NCI-H69 (cell line): ENCODE measurements around the gene BABAM2.
"Not testable (repeated sequence)": the region's sequence is repeated elsewhere in the genome, so short reads cannot be mapped to it uniquely, and the experiment has no call there.

Experiments used
- DNase-seq: peaks from one replicate; lab custom pipeline; 2025; lab: John Stamatoyannopoulos, UW

Gene BABAM2

DNA sequence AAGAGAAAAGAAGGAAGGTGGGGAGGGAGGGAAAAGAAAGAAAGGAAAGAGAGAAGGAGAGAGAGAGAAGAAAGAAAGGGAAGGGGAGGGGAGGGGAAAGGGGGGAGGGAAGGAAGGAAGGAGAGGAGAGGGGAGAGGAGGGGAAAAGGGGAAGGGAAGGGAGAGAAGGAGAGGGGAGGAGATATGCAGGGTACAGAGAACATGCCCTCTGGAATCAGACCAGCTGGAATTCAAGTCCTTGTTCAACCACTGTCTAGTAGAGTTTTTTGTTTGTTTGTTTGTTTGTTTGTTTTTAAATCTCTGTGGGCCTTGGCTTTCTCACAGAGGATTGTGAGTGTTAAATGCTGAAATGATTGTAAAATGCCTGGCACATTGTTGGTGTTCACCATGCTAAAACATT is 424.4 kb downstream of the BABAM2 start:
- no peak for DNase-seq

DNA sequence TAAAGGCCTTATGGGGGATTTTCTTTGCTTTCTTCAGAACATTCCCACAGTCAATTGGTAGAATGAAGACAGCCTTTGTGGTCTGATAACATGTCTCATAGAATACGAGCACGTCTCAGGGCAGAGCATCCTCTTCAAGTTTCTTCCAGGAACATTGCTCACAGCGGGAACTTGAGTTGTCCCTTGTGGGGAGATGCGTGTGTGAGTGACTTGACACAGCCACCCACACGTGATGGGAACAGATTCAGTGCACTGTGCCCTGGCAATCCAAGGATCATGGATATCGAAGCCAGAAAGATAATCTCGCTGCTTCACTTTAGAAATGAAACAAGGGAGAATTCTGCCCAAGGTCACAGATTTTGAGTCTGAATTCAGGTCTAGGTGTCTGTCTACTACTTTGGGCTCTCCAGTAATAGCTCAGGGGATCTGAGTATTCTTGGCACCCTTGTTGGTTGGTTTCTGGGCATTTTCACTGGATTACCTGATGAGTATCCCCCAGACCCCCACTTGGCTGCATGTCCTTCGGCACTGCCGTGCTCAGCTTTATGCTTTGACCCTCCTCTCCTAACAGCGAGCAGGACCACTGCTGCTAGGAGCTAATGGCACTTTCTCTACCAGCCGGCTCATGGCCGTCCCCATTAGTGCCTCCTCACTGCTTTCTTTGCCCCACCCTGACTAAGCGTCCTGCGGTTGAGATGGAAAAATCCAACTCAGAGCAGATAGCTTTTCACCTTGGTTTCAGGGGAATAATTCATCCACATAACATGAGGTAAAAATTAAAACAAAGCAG is 426.2 kb downstream of the BABAM2 start:
- DNase-seq: no peak

DNA sequence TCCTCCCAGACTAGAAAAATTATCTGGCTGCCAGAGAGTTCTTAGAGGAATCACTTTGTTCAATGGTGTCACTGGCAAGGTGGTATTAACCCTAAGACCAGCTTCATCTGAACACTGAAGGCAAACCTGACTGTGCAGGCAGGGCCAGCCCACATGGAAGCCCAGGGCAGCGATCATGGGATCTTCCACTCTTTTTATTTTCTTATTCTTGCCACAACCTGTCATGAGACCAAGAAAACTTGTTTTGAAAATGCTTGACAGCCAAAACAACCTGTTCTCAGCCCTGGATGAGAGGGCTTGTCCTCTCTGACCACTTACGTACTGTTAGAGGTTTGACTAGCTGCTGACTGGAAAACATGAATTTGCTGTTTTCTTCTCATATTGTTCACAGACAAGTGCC is 426.9 kb downstream of the BABAM2 start:
- no peak for DNase-seq

DNA sequence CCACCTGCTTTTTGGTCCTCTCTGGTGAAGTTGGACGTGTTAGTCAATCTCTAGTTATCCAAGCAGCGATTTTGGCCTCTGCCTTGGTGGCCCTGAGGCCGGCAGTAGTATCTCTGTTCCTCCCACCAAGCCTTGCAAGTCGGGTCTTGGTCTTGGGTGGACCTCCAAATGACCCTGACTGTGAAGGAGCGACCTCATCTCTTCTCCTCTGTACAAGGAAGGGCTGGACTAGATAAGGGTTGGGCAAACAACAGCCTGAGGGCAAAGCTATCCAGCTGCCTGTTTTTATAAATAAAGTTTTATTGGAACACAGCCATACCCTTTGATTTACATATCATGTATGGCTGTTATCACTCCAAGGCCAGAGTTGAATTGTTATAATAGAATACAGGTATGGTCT is 427.5 kb downstream of the BABAM2 start:
- DNase-seq: no peak

DNA sequence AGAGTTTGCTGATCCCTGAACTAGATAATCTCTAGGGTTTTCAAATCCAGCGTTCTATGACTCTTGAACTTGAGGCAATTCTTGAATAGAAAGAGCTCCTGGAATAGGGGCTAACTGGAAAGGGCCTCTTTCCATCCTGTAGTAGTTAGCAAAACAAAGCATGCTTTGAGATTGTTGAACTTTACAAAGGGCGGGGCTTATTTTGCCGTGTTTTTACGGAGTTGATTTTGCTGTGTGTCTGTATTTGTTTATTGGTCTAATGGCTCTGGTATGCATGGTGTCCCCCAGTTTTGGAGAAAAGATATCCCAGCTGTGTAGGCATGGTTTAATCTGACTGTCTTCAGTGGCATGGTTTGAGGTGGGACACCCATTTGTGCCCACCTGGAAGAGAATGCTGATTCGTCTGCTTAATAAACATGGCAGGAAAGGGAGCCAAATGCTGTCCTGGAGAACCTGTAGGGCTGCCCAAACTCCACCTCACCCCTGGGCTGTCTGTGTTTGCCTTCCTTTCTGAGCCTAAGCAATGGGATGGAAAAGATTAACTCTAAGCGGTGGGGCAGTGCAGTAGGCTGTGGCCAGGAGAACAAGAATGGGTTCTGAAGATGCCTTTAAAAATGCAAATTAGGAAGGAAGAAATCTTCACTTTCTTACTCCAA is 428.1 kb downstream of the BABAM2 start:
- DNase-seq: no peak

DNA sequence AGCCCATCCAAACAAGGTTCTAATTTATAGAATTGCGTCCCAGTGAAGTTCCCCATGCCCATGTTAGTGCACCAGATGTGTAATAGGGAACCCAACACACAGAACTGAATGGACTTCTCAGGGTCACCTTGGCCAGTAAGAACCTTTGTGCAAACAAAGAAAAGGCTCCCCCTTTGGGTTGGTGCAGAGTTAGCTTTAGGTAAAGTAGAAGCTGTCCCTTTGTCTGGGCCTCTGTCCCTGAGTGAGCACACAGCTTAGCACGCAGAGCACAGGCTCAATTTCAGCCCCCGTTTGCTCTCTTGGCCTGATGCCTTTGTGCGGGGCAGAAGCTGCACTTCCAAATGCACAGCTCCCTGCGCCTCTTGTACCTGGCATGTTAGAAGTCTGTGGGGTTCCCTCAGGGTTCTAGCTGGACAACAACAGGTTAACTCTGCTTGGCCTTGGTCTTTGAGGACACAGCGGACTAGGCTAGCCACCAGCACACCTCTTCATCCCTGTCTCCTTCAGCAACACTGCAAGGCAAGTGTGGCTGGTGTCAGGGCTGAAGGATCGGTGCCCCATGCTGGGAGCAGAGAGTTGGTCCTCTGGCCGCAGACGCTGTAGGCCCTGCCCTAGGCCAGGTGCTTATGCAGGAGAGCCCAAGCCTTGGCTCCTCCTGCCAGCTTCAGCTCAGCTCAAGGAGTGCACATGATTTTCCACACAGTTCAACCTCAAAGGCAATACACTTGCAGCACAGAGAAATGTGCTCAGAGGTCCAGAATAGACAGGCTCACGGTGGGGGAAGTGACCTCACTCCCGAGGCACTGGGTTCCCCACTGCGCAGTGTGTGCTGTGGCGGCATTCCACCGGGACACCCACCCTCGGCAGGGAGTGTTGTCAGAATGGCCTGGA is 428.8 kb downstream of the BABAM2 start:
- no peak for DNase-seq

DNA sequence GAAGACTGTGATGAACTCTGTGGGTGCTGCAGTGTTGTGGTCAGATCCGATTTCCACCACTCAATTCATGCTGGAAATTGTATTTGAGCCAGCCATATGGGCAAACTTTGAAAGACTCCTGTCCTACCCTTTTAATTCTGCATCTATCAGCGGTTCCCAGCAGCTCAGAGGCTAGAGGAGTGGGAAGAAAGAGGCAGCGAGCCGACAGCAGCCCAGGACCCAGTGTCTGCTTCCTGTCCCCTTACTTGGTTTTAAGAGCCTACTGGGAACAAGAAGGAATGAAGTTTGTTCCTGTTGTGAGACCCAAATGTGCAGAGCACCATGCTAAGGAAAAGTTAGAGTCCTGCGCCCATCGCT is 429.5 kb downstream of the BABAM2 start:
- DNase-seq: no peak

DNA sequence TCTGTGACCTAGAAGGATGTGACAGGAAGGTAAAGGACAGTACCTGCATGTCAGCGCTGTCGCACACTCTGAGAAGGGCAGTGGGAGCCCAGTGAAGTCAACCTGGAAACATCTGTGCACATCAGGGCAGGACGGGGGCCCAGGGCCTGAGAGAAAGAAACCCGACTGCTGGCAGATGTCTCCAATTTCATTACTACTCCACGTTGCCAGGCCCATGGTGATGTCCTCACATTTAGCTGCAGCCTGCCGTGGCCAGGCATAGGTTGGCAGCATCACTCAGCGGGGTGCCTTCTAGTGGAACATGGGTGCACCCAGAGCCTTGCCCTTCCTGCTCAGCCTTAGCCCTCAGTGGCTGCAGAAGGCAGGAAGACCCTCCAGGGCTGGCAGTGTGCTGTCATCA is 429.8 kb downstream of the BABAM2 start:
- DNase-seq: no peak

DNA sequence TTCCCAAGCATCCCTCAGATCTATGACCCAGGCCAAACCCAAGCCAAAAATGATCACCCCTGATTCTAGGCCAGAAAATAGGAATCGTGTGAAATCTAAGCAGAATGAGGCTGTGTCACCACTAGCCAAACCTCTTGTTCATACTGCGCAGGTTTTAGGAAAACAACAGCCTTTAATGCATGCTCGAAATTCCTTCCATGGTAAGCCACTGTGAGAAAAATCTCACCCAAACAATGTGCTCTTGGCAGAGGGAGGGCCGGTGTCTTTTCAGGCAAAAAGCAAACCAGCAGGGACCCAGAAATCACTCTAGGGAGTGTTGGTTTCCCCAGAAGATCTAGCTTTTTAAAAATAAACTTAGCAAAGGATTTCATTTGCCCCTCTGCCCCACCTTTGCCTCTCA is 430.9 kb downstream of the BABAM2 start:
- no peak for DNase-seq

DNA sequence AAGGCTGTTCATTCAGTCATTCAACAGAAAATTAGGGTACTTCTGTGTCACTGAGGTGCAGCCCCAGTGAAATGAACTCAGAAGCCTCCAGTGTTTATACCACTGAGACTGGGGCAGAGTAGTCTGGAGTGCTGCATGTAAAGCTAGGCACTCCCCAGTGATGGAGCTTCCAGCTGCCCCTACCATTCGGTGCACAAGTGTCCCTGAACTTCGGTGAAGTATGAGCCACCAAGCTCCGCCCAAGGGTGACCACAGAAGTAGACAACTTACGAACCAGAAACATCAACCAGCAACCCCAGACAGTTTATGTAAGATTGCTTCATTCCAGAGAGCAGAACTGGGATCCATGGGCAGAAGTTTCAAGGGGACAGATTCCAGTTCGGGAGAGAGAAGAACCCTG is 431.5 kb downstream of the BABAM2 start:
- no peak for DNase-seq

DNA sequence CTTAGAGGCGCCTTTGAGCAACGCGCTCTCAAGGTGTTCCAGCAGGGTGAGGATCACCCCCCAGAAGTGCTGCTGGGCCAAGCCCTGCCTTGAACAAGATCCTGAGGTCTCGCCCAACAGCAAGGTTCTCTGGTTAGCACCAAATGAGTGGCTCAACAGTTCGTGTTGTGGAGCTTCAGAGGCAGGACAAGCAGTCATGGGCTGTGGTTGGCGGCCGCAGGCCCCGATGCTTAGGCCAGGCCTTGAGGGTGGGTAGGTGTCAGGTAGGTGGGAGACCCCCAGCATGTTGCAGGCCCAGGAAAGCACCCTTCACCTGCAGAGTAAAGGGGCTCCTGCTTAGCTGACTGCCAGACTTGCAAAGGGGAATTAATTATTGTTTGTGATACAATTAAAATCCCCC is 431.9 kb downstream of the BABAM2 start:
- no peak for DNase-seq

DNA sequence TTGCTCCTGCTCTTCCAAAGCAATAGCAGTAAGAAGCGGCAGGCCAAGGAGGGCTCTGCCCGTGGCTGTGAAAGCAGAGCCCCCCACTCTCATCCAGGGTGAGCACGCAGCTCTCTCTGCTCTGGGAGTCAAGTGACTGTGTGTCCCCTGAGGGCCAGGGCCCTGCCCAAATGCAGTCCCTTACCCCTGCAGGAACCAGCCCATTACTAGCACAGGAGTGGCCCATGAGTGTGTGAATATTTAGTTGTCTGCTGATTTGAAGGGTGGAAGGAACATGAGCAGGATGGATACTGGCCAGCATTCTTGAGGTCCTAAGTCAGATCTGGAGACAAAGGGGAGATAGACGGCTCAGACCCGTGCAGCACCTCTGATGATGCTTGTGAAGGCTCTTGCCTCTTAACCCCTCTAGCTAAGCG is 432.5 kb downstream of the BABAM2 start:
- no peak for DNase-seq

DNA sequence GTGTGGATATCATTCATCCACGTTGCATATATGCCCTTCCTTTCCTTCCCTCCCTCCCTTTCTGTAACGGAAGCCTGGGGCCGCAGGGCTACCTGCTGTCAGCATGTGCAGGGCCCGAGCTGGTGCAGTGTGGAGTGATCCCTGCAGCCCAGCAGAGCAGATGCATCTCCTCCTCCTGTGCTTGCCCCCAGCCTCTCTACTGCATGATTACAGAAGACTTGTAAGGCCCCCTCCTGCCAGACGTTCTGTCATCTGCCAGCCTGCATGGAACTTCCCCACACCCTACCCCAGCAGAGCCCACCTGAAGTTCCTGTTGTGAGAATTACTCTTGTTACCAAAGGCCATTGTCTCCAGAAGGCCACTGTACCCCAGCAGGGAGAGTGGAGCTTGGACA is 434.6 kb downstream of the BABAM2 start:
- DNase-seq: peak; percentile 78

DNA sequence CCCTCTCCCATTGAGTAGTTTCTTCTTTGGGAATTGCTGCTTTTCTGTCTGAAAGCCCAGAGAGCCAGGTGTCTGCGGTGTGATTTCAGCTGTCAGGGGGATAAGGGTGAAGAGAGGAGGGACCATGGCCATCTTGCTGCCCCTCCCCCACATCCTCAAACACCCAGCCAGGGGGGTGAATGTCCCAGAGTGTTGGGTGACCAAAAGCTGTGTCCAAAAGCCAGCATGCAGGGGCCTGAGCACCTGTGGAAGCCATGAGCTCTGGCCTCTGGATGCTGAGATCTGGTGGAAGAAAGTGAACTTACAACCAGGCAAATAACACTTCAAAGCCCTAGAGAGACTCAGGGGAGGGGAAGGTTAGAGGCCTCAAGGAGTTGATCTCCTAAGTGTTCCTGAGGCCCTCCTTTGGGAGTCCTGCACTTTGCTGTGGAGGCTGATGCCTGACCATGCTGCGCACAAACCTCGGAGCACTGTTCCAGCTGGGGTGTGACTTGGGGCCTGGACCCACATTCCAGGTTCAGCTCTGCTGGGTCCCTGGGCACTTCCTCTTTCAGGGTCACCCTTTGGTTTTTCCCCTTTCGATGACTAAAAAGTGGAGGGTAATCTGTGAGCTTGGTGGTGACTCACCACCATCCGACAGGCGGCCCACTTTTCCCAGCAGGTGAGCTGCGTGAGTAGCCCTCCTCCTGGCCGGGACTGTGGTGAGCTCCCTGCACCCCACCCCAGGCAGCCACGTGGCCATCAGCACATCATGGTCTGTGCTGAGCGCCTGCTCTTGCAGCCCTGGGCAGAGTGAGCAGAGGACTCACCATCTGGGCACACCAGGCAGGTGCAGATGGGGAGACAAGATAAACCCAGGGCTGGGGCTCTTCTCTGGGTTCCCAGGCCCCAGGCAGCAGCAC is 435.3 kb downstream of the BABAM2 start:
- peak; percentile 70 for DNase-seq

DNA sequence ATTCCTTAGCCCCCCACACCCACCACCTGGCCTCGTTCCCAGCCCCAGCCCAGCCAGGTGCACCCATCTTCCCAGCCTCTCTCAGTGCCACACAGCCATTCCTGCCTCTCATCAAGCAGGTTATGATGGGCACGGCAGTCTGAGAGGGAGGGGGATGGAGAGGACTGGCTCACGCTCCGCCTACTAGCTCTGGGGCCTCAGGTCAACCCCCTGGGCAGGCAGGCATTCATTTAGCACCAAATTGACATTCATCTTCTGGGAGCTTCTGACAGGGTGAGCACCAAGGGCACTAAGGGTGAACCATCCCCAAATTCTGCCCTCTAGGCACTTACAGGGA is 435.9 kb downstream of the BABAM2 start:
- DNase-seq: peak; percentile 70

DNA sequence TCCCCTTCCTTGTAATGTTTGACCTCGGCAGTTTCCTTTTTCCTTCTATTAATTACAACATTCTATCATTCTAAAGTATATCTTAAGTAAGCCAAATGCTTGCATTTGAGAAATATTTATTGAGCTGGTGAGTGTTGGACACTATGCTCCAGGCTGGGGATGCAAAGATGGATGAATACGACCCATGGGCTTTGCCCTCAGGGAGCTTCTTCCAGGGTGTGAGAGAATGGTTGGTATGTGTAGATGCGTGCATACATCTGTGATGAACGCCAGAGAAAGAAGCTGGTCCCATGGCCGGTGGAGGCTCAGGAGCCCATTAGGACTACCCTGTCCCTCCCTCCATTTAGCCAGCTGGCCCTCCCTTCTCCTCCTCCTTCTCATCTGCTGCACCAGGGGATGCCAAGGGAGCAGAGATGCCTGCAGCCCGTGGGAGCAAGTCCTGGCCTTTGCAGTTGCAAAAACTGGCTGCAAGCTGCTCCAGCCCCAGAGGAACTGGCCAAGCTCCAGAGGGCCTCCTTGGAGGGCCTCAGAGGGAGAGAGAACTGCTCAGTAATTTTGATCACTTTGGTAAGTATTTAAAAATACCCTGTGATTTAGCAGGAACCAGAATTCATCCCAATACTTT is 436.5 kb downstream of the BABAM2 start:
- DNase-seq: peak; percentile 3

DNA sequence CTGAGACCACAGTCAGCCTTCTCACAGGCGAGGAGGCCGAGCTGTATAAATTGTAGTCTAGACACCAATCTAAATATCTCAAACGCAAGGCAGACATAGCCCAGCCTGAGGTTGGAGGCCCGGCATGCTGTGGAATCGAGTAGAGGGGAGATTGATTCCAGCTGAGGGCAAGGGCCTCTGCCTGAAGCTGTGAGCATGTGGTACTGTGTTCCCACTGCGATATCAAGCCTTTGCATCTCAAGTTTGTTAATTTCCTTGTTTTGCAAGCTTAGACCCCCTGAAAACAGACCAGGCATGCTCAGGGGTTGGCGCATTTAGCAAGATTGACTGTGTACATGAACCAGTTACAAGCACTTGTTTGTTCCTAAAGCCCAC is 437.0 kb downstream of the BABAM2 start:
- no peak for DNase-seq

DNA sequence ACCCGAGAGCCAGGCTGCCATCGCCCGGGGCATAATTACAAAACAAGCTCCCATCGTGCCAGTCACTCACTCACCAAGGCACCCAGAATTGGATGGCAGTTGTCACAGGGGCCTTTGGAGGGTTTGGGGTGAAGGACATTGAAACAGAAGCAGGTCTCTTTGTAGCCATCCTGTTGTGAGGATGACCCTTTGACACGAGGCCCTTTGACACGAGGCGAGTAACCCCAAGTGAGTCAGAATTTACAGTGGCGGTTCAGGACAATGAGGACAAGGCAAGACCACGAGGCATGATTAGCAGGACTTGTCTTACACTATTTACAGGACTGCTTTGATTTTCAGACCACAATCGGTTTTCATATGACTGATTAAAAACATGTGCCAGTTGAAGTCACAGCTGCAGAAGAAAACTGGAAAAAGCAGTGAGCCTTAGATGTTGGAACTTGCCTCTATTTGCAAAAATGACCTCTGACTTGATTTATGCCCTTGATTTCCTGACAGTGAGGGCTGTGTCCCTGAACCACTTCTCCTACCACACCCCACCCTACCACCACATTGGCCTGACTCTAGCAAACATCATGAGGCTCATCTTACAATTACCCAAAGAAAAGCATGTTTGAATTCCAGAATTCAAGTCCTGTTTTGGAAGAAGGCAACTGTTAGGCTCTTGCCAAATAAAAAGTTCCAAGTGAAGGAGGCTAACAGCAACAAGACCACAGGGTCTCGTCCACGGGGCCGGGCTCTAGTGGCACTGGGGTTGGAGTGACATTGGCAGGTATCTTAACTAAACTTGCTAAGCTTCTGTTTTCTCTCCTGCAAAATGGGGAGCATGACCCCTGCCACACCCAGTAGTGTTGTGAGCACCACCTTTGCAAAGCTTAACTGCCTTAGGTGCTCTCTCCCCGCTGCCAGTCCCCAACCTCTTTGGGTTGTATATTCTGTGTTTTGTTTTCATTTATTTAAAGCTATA is 437.7 kb downstream of the BABAM2 start:
- no peak for DNase-seq

DNA sequence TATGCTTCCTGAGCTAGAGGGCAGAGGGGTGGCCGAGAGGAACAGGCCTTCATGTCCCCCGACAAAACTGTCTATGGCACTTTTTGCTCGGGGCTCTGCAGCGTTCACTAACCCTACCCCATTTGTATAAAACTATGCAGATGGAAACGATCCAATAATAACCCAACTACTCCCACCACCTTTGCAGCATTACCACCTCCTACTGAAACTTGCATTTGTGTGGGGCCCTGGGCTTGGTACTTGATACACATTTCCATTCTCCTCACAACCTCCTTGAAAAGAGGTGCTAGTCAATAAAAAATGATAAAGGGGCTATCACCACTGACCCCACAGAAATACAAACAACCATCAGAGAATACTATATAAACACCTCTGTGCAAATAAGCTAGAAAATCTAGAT is 438.7 kb downstream of the BABAM2 start:
- no peak for DNase-seq

DNA sequence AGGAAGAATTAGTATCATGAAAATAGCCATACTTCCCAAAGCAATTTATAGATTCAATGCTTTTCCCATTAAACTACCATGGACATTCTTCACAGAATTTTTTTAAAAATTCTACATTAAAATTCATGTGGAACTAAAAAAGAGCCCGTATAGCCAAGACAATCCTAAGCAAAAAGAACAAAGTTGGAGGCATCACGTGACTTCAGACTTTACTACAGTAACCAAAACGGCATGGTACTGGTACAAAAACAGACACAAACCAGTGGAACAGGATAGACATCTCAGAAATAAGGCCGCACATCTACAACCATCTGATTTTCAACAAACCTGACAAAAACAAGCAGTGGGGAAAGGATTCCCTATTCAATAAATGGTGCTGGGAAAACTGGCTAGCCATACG is 440.2 kb downstream of the BABAM2 start:
- DNase-seq: not testable (repeated sequence)
